GM18873 (cell line): Measurements from ENCODE around the gene TGIF2.

Experiments used
- ATAC-seq: cut with Tn5 transposase; IDR thresholded peaks from one replicate; pipeline ENCODE4 v1.9.1; 2021; ENCODE audit warnings: mild to moderate bottlenecking, moderate library complexity, moderate number of reproducible peaks; ENCODE audit not compliant: unreplicated experiment, low FRiP score

Gene TGIF2

DNA sequence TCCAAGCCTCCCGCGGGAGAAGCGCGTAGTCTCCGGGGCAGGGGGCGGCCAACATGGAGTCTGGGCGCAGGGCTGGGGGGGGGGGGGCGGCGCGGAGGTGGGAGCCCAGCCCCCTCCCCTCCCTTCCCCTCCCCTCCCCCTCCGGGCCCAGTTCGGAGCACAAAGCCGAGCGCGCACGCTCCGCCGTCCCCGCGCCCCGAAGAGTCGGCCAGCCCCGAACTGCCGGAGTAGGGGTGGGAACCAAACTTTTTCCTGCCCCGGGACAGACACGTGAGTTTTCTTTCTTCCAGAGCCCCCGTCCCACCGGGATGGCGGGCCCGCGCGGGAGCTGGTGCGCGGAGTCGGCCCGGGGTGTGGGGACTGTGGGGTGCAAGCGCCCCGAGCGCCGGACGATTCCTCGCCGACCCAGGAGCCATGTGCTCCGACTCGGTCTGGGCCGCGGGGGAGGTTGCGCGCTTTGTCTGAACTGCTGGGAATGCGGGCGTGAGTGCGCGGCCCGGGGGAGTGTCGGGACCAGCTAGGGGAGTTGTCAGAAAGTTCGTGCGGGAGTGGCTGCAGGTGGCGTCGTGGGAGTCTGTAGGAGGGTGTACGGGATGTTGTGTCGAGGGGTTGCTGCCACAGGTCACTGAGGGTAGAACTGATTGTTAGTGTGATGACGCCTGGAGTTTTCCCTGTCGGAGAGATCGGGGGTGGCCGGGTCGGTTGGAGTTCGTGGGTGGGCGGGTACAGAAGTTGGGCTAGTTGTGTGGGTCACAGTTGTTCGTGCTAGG is 1.2 kb downstream of the TGIF2 start:
- no peak for ATAC-seq

DNA sequence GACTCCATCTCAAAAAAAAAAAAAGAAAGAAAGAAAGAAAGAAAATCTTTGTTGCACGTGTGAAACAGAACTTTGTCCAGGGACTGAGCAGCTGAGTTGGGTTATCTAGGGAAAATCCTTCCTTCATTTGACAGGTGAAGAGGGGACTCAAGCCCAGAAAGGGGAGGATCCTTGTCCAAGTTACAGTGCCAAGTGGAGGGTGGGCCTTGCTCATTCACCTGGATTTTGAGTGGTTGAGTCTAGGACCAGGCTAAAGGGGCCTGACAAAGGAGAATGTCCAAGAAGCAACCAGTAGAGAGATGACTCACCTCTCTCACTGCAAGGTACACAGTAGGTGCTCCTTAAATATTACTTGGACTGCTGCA is 2.7 kb downstream of the TGIF2 start:
- no peak for ATAC-seq

- ATAC-seq, result no peak
Observed at GRCh38 chr20:36578356-36579041, 5.1 kb downstream of the TGIF2 start.

DNA sequence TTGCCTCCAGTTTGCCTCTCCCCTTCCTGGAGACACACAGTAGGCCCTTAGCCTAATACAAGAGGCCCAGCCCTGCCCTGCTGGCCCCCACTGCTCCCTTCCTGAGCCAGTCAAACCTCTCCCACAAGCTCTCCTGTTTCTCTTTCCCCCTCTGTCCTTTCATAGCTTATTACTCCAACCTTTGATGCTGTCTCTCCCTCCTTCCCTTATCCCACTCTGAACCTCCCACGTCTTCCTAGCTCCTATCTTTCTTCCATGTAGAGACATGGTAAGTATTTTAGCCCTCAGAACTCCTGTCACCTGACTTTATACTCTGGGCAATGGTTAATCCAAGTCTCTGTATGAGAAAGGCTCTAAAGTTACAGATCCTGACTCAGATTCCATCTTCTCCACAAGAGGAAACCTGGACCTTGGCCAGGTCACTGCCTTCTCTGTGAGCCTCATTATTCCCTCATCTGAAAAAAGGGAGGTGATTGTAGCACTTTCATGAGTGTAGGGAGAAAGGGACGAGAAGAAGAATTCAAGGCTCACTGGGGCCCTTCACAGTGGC is 6.7 kb downstream of the TGIF2 start:
- ATAC-seq, result no peak

- ATAC-seq, result no peak
Observed at GRCh38 chr20:36582322-36582721, 8.9 kb downstream of the TGIF2 start.

- no peak for ATAC-seq
Observed at GRCh38 chr20:36582821-36583220, 9.4 kb downstream of the TGIF2 start.

- ATAC-seq, result no peak
Observed at GRCh38 chr20:36584018-36584481, 10.7 kb downstream of the TGIF2 start.

GRCh38 chr20:36585410-36586125 is 12.2 kb downstream of the TGIF2 start:
- no peak for ATAC-seq

DNA sequence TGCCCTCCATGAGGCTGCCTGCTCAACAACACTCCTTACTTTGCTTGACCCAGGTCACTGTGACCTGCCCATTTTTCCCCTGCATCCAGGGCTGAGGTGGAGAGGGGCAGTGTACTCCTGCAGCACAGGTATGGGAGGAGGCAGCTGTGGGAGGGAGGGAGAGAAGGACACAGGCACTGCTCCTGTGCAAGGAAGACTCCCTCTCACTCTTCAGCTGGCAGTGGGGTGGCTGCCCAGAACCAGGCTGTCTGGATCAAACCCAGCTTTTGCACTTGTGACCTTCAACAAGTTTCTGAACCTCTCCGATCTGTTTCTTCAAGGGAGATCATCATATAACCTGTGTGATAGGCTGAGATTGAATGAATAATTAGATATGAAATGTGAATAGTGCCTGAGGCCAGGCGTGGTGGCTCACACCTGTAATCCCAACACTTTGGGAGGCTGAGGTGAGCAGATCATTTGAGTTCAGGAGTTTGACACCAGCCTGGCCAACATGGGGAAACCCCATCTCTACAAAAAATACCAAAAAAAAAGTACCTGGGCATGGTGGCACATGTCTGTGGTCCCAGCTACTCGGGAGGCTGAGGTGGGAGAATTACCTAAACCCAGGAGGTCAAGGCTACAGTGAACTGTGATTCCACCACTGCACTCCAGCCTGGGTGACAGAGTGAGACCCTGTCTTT is 14.1 kb downstream of the TGIF2 start:
- ATAC-seq, result no peak

DNA sequence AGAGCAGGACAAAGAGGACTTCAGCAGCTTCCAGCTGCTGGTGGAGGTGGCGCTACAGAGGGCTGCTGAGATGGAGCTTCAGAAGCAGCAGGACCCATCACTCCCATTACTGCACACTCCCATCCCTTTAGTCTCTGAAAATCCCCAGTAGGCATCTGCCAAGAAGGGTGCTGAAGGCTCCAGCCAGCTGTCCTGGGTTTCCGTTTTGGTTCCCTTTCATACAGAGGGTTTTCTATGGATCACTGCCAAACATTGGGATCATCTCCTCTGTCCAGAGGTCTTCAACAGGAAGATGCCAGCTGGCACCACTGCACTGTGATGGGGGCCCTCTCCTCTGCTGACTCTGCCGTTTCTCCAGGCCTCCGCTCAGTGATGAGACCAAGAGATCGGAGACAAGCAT is 17.9 kb downstream of the TGIF2 start:
- ATAC-seq, result no peak

- ATAC-seq, result no peak
Observed at GRCh38 chr20:36591854-36592641, 18.7 kb downstream of the TGIF2 start.

DNA sequence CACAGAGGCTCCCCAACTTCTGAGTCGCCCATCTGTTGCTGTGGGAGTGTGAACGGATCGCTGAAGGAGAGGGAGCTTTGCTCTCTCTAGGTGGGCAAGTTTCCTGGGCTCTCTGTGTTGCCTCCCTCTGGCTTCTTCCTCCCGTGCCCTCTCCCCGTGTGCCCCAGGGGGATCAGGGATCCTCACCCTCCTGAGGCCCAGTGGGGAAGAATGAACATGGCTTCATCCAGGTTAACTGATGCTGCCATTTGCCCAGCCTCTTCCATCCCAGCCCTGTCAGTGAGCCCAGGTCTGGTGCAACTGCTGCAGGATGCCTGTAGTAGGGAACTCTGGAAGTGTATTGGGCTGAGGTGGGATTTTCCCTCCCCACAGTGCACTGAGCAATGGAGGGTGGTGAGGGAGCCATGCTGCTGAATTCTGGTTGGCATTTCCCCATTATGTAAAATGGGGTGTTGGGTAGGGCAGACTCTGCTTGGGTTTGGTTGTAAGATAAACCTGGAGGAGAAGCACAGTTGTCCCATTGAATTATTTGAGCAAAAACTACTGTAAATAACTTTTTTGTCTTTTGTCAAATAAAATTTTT is 20.0 kb downstream of the TGIF2 start:
- no peak for ATAC-seq

GRCh38 chr20:36599912-36600345 is 26.5 kb downstream of the TGIF2 start:
- ATAC-seq, result no peak

- ATAC-seq, result no peak
Observed at GRCh38 chr20:36601540-36601939, 28.1 kb downstream of the TGIF2 start.

GRCh38 chr20:36604952-36605398 is 31.6 kb downstream of the TGIF2 start:
- ATAC-seq, result peak; percentile 28

- ATAC-seq, result peak; percentile 81
Observed at GRCh38 chr20:36605399-36606157, 32.2 kb downstream of the TGIF2 start, which contains the start of gene RAB5IF. RAB5IF (plus strand) TSS chr20:36605779; CDS start chr20:36605952, 173 bp downstream.

DNA sequence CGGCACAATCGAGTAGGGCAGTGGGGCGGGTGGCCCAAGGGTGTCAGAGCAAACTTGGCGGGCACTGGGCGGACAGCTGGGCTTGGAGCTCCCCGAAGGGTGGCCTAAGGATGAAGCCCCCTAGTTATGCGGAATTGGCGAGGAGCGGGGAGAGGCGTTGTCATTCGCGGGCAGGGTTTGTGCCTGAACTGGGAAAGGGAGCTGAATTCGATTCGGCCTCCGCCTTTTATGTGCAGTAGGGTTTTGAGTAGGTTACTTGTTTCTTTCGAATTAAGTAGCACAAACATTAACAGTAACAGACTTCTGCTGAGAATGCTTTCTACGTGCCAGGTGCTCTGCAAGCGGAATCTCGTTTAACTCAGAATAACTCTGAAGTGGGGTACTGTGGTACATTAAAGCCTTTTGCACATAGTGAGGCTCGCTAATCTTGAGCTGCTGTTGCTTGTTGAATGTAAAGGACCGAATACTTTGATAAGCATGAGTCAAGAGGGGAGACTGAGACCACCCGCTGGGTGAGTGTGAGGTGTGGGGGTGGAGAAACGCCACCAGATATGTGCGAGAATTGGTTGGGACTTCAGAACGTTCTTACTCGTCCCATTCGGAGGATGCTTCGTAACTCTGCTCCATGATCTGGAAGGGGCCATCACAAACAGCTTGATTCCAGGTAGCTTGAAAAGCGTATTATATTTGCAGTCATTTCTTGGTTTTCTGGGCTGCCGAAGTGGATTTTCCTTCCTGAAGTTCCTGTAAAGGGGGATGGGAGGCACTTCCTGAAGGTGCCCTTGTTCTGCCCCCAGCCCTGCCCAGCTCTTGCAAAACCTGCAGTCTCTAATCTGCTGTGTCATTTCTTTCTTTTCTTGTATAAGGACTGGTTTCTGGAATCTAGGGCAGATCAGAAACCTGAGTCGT is 33.0 kb downstream of the TGIF2 start:
- ATAC-seq, result peak; percentile 7
